ENCODE results near the gene HRH2. TPM values are rescaled to one million over a fixed set of nuclear protein-coding genes. Genes with fewer than 3 reads are reported as not detected.
"Not testable (repeated sequence)": the region's sequence is repeated elsewhere in the genome, so short reads cannot be mapped to it uniquely, and the experiment has no call there.

Gene HRH2, protein sequence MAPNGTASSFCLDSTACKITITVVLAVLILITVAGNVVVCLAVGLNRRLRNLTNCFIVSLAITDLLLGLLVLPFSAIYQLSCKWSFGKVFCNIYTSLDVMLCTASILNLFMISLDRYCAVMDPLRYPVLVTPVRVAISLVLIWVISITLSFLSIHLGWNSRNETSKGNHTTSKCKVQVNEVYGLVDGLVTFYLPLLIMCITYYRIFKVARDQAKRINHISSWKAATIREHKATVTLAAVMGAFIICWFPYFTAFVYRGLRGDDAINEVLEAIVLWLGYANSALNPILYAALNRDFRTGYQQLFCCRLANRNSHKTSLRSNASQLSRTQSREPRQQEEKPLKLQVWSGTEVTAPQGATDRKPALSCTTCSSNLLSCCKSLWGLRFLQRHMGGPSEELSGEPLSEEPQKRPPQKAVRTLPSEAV
- total RNA-seq (ENCODE audit: insufficient read depth, low replicate concordance), result 1.7 TPM

GRCh38 chr5:175657593-175658271, at the start of gene HRH2:
Gene HRH2 (plus strand): TSS chr5:175658071. CDS start chr5:175683234, 25,163 bp downstream.
- DNase-seq (ENCODE audit: low spot score), result peak; percentile 66

DNA sequence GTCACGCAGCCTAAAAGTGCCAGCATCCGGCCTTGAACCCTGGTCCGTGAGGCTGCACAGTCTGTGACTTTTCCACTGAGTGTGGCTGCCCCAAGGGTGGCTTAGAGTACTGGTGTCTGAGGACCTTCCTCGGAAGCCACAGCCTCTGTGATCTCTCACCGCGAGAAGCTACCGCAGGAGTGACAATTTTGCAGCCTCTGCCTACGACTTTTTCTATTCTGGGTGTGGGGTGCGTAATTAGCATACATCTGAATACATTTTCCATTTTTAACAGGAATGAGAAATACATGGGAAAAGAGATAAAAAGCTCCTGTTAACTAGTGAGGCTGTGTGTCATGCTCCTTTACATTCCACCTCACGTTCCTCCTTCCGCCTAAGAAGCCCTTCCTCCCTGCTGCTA, 48.3 kb upstream of the HRH2 start:
- DNase-seq (ENCODE audit: low spot score), result no peak

GRCh38 chr5:175610381-175610780, 47.5 kb upstream of the HRH2 start:
- no peak for DNase-seq (ENCODE audit: low spot score)

- no peak for DNase-seq (ENCODE audit: low spot score)
These were observed 47.0 kb upstream of the HRH2 start for GRCh38 chr5:175610898-175611297.

DNA sequence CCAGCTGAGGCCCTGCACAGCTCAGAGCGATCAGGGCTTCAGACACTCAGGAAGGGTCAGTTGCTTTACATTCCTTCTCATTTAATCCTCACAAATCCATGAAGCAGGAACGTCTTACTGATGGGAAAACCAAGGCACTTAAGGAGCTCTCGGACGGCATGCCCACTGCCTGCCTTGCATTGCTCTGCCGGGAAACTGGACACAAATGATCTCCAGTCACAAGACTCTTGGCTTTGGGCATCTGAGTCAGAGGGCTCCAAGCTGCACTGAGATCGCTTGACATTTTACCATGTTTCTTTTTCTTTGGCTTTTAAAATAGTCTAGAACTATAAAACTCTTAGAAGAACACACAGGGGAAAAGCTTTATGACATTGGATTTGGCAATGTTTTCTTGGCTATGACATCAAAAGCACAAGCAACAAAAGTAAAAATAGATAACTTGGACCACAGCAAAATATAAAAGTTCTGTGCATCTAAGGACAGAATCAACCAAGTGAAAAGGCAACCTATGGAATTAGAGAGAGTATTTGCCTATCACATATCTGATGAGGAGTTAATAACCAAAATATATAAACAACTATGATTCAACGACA, 43.6 kb upstream of the HRH2 start:
- peak; percentile 59 for DNase-seq (ENCODE audit: low spot score)

GRCh38 chr5:175614861-175615260, 43.0 kb upstream of the HRH2 start:
- no peak for DNase-seq (ENCODE audit: low spot score)

GRCh38 chr5:175616083-175616482, 41.8 kb upstream of the HRH2 start:
- DNase-seq (ENCODE audit: low spot score), result no peak

DNA sequence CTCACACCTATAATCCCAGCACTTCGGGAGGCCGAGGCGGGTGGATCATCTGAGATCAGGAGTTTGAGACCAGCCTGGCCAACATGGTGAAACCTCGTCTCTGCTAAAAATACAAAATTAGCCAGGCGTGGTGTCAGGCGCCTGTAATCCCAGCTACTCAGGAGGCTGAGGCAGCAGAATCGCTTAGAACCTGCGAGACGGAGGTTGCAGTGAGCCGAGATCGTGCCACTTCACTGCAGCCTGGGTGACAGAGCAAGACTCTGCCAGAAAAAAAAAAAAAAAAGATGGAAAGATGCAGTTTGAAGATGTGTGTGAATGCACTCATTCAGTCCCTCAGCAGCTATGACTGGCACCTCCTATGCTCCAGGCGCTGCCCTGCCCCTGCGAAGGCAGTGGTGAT, 41.3 kb upstream of the HRH2 start:
- DNase-seq (ENCODE audit: low spot score), result not testable (repeated sequence)

DNA sequence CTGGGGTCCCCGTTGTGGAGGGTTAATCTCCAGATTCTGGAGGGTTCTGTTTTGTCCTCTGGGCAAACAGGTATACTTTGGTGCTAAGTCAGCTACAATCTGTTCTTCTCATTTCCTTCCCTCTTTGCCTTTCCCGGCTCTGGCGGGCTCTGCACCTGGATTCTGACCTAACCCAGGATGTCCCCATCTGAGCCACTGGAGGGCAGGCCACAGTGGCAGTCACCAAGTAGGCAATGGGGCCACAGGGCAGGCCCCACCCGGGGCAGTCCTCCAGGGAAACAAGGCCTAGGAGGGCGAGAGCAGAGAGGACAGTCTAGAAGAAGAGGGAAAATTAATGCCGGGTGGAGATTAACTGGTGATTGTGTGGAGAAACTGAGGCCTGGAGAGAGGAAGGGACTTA, 40.4 kb upstream of the HRH2 start:
- no peak for DNase-seq (ENCODE audit: low spot score)

DNA sequence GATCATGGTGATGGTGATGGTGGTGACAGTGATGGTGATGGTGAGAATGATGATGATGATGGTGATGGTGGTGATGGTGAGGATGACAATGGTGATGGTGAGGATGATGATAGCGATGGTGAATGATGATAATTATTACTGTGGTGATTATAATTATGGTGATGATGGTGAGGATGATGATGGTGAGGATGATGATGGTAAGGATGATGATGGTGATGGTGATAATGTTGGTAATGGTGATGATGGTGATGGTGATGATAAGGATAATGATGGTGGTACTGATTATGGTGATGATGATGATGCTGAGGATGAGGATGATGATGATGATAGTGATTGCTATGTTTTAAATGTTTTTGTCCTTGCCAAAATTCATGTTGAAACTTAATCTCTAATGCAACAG, 37.3 kb upstream of the HRH2 start:
- DNase-seq (ENCODE audit: low spot score), result no peak

GRCh38 chr5:175621971-175622370, 35.9 kb upstream of the HRH2 start:
- no peak for DNase-seq (ENCODE audit: low spot score)

DNA sequence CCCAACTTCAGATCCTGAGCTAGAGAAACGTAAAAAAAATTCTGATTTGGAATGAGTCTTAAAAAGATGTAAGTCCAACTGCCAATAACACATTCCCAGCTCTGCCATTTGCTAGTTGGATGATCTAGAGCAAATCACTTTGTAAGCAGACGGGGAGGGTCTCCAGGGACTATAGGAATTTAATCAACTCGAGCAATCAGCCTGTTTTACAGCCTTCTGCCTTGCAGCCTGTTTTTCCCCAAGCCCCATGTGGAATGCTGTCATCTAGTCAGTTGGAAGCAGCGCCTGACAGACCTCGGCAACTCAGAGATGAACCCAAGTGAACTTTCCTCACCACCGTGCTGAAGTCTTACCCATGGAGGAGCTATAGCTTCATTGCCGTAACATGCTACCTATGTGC, 34.8 kb upstream of the HRH2 start:
- no peak for DNase-seq (ENCODE audit: low spot score)

- DNase-seq (ENCODE audit: low spot score), result no peak
These were observed 33.6 kb upstream of the HRH2 start for GRCh38 chr5:175624316-175624715.

DNA sequence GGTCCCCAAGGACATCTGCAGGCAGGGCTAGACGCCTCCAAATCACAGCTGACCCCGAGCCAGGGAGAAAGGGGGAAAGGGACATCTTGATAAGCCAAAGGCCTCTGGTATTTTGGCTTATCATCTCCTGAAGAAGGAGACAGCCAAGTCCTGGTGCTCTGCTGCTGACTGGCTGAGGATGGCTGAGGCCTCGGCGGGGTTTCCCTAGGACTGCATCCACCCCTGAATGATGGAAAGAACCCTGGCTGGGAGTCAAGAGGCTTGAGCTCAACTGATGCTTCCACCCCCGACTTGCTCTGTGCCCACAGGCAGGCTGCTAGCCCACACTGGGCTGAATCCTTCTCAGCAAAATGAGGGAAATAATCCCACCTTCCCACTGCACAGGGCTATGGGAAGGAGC, 30.9 kb upstream of the HRH2 start:
- DNase-seq (ENCODE audit: low spot score), result peak; percentile 38

DNA sequence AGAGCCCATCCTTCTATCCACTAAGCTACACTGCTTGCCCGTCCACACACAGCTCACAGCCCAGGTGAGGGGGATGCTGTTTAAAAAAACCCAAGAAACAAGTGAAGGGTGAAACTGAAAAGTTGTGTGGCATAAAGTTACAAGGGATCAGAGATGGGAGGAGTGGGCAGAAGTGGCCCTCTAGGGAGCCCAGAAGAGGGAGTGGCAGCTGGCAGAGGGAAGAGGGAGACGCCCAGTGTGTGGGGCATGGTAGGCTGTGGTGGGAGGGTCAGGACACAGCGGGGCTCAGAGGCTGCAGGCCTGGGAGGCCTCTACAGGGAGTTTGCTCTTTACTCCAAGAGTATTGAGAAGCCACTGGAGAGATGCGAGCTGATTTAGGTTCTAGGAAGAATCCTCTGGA, 30.1 kb upstream of the HRH2 start:
- DNase-seq (ENCODE audit: low spot score), result no peak

GRCh38 chr5:175628668-175629067, 29.2 kb upstream of the HRH2 start:
- DNase-seq (ENCODE audit: low spot score), result no peak

DNA sequence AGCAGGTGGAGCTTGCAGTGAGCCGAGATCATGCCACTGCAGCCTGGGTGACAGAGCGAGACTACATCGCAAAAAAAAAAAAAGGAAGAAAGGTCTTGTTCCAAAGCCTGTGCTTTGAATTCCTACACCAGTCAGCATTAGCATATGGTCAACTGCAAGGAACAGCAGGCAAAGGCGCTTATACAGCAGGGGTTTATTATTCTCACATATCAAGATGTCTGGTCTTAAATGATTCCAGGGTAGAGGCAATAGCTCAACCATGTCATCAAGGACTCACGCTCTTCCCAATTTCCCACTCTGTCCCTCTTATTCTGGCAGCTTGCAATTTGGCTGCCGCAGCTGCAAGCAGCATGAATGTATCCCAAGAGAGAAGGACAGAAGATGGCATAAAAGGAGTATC, 28.6 kb upstream of the HRH2 start:
- DNase-seq (ENCODE audit: low spot score), result no peak

GRCh38 chr5:175629793-175630192, 28.1 kb upstream of the HRH2 start:
- DNase-seq (ENCODE audit: low spot score), result no peak

DNA sequence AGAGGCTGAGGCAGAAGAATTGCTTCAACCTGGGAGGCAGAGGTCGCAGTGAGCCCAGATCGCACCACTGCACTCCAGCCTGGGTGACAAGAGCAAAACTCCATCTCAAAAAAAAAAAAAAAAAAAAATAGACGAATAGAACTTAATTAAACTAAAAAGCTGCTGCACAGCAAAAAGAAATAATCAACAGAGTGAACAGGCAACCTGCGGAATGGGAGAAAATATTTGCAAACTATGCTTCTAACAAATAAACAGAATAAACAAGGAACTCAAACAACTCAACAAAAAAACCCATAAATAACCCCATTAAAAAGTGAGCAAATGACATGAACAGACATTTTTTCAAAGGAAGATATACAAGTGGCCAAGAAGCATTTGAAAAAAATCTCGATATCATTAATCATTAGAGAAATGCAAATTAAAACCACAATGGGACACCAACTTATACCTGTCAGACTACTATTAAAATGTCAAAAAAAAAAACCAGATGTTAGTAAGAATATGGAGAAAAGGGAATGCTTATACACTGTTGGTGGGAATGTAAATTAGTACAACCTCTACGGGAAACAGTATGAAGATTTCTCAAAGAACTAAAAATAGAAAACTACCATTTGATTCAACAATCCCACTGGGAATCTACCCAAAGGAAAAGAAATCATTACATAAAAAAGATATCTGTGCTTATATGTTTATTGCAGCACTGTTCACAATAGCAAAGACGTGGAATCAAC, 21.9 kb upstream of the HRH2 start:
- DNase-seq (ENCODE audit: low spot score), result no peak

DNA sequence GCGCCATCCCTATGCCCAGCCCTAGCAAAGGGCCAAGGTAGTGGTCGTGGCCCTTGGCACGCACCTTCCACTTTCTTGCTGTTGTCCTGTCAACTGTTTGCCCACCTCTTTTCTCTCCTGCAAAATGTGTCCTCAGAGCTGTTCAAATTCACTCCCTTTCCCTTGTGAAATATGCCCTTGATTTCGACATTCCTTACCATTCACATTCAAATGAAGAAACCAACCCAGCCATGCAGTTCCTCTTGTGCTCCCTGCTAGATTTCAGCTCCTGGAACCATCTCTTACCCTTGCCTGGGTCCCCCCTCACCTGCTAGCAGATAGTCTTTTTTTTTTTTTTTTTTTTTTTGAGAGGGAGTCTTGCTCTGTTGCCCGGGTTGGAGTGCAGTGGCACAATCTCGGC, 19.6 kb upstream of the HRH2 start:
- DNase-seq (ENCODE audit: low spot score), result no peak

GRCh38 chr5:175640106-175640775, 17.6 kb upstream of the HRH2 start:
- peak; percentile 30 for DNase-seq (ENCODE audit: low spot score)
